ENCODE data around the gene RXRA. TPM values are rescaled to one million over a fixed set of nuclear protein-coding genes. Genes with fewer than 3 reads are reported as not detected.

RXRA gene
- total RNA-seq, 1 experiment from 2014 or later = 20.4 TPM

DNA sequence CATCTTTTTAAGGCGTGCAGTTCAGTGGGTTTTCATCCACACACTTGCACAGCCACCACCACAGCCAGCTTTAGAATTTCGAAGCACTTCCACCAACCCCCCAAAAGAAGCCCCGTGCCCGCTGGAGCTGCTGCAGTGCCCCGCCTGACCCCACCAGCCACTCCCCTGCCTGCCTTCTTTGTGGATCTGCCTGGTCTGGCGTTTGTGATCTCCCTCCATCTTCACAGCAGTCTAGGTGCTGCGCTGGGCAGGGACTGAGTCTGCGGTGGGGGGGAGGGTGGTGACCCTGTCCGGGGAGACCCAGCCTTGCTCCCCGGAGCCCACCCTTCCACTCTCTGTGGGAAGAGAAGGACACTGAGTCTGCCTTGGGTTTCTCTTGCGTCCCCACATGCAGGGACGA lies 40.8 kb downstream of the RXRA start:
- no peak for DNase-seq (ENCODE audit: low read depth)

GRCh38 chr9:134367791-134368490 lies 41.7 kb downstream of the RXRA start:
- DNase-seq (ENCODE audit: low read depth) = no peak

DNA sequence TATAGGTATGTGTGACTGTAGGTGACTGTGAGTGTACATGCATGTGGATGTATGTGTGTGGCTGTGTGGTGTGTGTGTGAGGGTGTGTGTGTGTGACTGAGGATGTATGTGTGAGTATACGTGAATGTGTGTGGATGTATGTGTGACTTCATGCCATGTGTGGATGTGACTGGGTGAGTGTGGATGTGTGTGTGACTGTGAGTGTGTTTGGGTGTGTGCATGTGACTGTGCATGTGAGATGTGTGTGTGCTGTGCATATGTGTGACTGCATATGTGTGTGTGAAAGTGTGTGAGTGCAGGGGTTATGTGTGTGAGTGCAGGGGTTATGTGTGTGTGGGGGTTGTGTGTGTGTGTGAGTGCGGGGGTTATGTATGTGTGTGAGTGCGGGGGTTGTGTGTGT lies 42.3 kb downstream of the RXRA start:
- DNase-seq (ENCODE audit: low read depth) = no peak

GRCh38 chr9:134369416-134370212 lies 43.4 kb downstream of the RXRA start:
- no peak for DNase-seq (ENCODE audit: low read depth)

GRCh38 chr9:134370213-134370492 lies 43.9 kb downstream of the RXRA start:
- DNase-seq (ENCODE audit: low read depth) = no peak

- no peak for DNase-seq (ENCODE audit: low read depth)
Measured at GRCh38 chr9:134370638-134371037, 44.4 kb downstream of the RXRA start.

- no peak for DNase-seq (ENCODE audit: low read depth)
Measured at GRCh38 chr9:134371731-134372130, 45.5 kb downstream of the RXRA start.

DNA sequence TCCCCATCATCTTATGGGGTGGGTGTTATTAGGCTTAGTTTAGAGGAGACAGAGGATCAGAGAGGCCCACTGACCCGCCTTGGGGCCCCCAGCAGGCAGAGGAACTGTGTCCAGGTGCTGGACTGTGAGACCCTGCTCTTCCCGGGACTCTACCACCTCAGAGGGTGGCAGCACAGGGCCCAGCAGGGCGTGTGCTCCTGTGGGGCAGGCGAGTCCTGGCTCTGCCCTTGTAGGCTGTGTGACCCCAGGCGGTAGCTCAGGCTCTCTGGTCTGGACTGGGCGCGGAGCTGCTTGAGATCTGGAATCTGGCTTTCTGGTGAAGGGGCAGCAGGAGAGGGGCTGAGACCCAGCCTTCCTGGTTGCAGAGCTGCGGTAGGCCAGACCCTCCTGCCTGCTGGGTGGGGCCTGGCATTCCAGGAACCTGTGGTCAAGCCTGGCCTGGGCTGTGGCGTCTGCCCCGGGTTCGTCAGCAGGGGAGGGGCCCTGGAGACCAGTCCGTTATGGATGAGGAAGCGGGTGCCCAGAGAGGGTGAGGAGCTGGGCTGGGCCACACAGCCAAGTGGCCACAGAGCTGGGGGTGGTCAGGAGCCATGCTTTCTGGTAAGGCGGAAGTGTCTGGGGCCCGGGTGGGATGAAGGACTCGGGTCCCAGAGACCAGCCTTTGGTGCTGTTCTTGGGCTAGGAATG lies 46.5 kb downstream of the RXRA start:
- no peak for DNase-seq (ENCODE audit: low read depth)

DNA sequence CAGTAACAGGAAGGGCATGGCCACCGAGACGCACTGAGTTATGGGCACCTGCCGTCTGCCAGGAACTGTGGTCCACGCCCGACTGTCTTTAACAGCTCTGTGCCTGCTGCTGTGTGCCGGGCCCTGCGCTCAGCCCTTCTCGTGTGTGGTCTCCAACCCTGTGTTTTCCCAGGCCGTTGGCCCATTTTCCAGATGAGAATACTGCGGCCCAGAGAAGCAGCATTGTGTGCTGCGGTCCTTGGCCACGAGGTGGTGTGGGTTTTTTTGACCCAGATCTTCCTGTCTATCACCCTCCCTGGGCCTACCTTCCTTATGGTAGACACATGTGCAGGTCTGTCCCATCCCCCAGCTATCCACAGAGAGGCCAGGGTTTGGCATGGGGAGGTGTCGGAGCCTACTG lies 47.0 kb downstream of the RXRA start:
- no peak for DNase-seq (ENCODE audit: low read depth)

- no peak for DNase-seq (ENCODE audit: low read depth)
Measured at GRCh38 chr9:134373953-134374300, 47.7 kb downstream of the RXRA start.

GRCh38 chr9:134374301-134375010 lies 48.2 kb downstream of the RXRA start:
- DNase-seq (ENCODE audit: low read depth) = no peak

GRCh38 chr9:134375011-134375390 lies 48.7 kb downstream of the RXRA start:
- DNase-seq (ENCODE audit: low read depth) = no peak

- no peak for DNase-seq (ENCODE audit: low read depth)
Measured at GRCh38 chr9:134375430-134376385, 49.5 kb downstream of the RXRA start.

- no peak for DNase-seq (ENCODE audit: low read depth)
Measured at GRCh38 chr9:134376386-134377142, 50.3 kb downstream of the RXRA start.

DNA sequence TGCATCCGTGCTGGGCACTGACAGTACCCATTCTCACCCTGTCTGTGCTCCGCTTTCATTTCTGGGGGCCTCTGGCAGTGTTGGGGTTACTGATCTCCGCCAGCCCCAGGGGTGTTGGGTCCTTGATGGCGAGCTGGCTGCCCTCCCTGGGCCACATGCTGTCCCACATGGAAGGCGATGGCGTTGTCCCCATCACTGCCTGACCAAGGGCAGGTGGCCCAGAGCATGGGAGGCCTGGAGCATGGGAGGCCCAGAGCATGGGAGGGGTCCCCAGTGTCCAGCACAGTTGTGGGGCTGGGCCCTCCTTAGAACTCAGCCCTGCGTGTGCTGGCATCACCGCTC lies 50.9 kb downstream of the RXRA start:
- no peak for DNase-seq (ENCODE audit: low read depth)

DNA sequence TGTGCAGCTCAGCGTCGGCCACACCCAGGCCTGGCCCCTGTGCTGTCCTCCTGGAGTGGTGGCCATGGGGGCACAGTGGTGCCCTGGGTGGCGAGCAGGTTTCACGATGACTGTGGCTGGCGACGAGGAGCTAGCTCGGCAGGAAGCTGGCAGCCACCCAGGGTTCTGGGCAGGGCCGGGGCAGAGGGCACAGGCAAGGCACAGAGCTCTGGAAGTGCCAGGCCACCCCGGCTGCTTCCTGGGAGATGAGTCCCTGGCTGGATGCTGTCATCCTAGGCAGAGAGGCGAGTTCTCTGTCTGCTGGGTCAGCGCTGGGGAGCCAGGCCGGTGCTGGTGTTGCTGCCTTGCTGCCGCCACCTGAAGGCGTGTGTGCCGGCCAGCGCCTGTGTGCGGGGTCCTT lies 51.7 kb downstream of the RXRA start:
- peak; percentile 37 for DNase-seq (ENCODE audit: low read depth)

DNA sequence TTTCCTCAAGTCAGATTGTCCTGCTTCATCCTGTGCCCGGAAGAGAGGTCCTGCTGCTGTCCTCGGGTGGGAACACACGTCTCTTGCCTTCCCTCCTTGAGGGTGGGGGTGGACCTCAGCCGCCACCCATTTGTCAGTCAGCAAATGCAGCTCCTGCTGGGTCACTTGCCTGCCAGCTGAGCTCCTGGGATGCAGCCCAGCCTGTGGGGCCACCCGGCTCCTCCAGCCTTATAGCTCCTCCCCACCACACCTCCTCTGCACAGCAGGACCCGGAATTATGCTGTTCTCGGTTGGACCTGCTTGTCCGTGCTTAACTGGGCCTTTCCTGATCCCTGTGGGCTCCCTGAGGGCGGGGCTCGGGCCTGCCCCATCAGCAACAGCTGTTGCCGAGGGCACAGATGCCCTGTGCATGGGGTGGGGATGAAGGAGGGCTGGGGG lies 52.7 kb downstream of the RXRA start:
- peak; percentile 77 for DNase-seq (ENCODE audit: low read depth)

- DNase-seq (ENCODE audit: low read depth) = peak; percentile 66
Measured at GRCh38 chr9:134379831-134380365, 53.6 kb downstream of the RXRA start.

GRCh38 chr9:134380542-134381271 lies 54.5 kb downstream of the RXRA start:
- no peak for DNase-seq (ENCODE audit: low read depth)

Data from LHCN-M2 (cell line).